Naive B cell (primary cell): ENCODE data around the gene OTUD5. TPM values are rescaled to one million over a fixed set of nuclear protein-coding genes. Genes with fewer than 3 reads are reported as not detected.

ENCODE experiments used
- ATAC-seq, 2 donors: fragments of 150-1000 bp; cut with Tn5 transposase; 2 replicates each; pipeline ENCODE4 v1.10.0; 2021; ENCODE audit warnings: low read depth in 2 of 2, mild to moderate bottlenecking in 2 of 2, moderate library complexity in 2 of 2
- DNase-seq: peaks from one replicate; pipeline ENCODE4 v3.0.0; 2022
- H3K27ac Mint-ChIP-seq, 6 donors: one replicate each; pipeline ENCODE4 v1.8.0; 2020 to 2022; ENCODE audit warnings: mild to moderate bottlenecking in 6 of 6, mixed read lengths in 6 of 6, moderate library complexity in 5 of 6, inconsistent platforms in 2 of 6
- H3K27me3 Mint-ChIP-seq, 3 donors: one replicate each; pipeline ENCODE4 v1.8.0; 2021 to 2022; ENCODE audit warnings: mixed read lengths in 3 of 3, mild to moderate bottlenecking in 1 of 3
- H3K36me3 Mint-ChIP-seq, 2 donors: one replicate each; pipeline ENCODE4 v1.8.0; 2020 to 2022; ENCODE audit warnings: mixed read lengths in 2 of 2, inconsistent platforms in 1 of 2, mild to moderate bottlenecking in 1 of 2
- H3K4me1 Mint-ChIP-seq, 3 donors: one replicate each; pipeline ENCODE4 v1.8.0; 2020 to 2022; ENCODE audit warnings: mixed read lengths in 3 of 3, inconsistent platforms in 1 of 3, mild to moderate bottlenecking in 1 of 3, moderate library complexity in 1 of 3
- H3K4me3 Mint-ChIP-seq, 8 donors: one replicate each; pipeline ENCODE4 v1.8.0; 2020 to 2022; ENCODE audit warnings: mild to moderate bottlenecking in 8 of 8, mixed read lengths in 8 of 8, moderate library complexity in 8 of 8, inconsistent platforms in 2 of 8
- H3K9me3 Mint-ChIP-seq, 7 donors: one replicate each; pipeline ENCODE4 v1.8.0; 2020 to 2022; ENCODE audit warnings: mixed read lengths in 7 of 7, mild to moderate bottlenecking in 5 of 7, inconsistent platforms in 2 of 7, moderate library complexity in 1 of 7
- polyA plus RNA-seq, 6 donors: library from polyadenylated mRNA; unstranded; fragments of 300-500 nt; fragmentation: Illumina TruSeq; gene quantifications; one replicate each; pipeline ENCODE4 v1.2.3, GENCODE V29; 2021; ENCODE audit warnings: low read depth in 6 of 6

The OTUD5 gene
- polyA plus RNA-seq, 6 donors from 2014 or later, result 27.6 to 53.2 (median 39.1) TPM

- no peaks in the 10 kb centered on the region for H3K36me3 Mint-ChIP-seq
- peak overlapping the region; percentile 78 to 95 (median 92) for H3K4me3 Mint-ChIP-seq
- ATAC-seq (peak; percentile 19 to 29), DNase-seq (no peak)
- H3K27ac Mint-ChIP-seq, result peak overlapping the region; percentile 95 to 99 (median 96)
- H3K4me1 Mint-ChIP-seq, result peaks cover 30 to 47% (median 32%) of the 10 kb centered on the region in 3 donors
- H3K9me3 Mint-ChIP-seq, result peaks cover 0 to 3% (median 0%) of the 10 kb centered on the region in 7 donors
- H3K27me3 Mint-ChIP-seq, result no peaks in the 10 kb centered on the region
These were observed 46.4 kb downstream of the OTUD5 start for GRCh38 chrX:48910926-48911411.

- H3K27me3 Mint-ChIP-seq, result no peaks in the 10 kb centered on the region
- H3K9me3 Mint-ChIP-seq, result peaks cover 0 to 3% (median 0%) of the 10 kb centered on the region in 7 donors
- ATAC-seq (no peak), DNase-seq (no peak)
- no peaks in the 10 kb centered on the region for H3K36me3 Mint-ChIP-seq
- H3K4me1 Mint-ChIP-seq, result peaks cover 27 to 38% (median 32%) of the 10 kb centered on the region in 3 donors
- H3K4me3 Mint-ChIP-seq, result peak overlapping the region in 4 of 8 donors; percentile 50 to 93 (median 91)
- peak overlapping the region in 1 of 6 donors; percentile 95 for H3K27ac Mint-ChIP-seq
These were observed 47.6 kb downstream of the OTUD5 start for GRCh38 chrX:48909703-48910294.

DNA sequence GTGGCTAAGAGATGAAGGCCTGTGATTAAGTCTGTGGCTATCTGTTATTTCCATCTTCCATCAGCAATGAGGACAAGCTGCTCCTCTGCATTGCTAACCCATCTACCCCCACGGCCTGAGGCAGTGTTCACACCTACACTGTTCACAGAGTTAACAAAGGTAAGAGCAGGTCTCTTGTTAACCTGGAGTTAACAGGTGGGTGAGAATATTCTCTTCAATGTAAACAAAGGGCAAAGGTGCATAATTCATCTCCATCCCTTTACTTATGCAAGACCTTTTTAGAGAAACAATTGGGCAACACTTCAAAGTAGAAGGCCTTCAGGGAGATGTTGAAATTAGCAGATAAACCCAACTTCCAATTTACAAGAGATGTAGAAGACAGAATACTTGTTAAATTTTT is 48.8 kb downstream of the OTUD5 start:
- peak overlapping the region in 1 of 8 donors; percentile 93 for H3K4me3 Mint-ChIP-seq
- peaks cover 0 to 3% (median 0%) of the 10 kb centered on the region in 7 donors for H3K9me3 Mint-ChIP-seq
- peak overlapping the region in 2 of 6 donors; percentile 21 to 59 for H3K27ac Mint-ChIP-seq

DNA sequence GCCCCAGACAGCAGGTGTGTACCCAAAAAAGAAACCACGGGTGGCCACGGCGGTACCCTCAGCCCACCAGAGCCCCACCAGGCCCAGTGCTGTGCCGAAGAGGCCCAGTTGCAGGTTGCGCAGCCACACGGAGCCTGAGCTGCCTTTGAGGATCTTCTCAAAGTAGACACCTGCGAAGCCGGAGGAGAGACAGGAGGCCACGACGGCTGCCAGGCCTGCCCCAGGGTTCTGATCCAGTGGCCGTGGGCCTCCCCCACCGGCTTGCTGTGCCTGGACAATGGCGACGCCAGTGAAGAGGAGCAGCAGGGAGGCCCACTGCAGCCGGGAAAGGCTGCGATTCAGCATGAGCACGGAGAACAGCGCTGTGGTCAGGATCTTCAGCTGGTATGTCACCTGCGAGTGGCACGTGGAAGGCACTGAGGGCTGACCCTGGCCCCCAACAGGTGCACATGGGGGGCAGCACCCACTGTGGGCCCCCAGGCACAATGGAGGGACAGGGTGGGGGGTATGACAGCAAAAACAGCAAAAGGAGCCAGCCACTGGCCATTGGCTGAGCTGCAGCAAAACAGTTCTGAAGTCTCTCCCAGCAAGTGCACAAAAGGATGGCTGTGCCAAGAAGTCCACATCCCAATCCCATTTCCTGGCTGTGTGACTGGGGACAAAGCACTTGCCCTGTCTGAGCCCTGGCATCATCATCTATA is 52.2 kb downstream of the OTUD5 start:
- DNase-seq (no peak), ATAC-seq (no peak)
- no peaks in the 10 kb centered on the region for H3K27me3 Mint-ChIP-seq
- H3K36me3 Mint-ChIP-seq, result peaks cover 0 to 7% of the 10 kb centered on the region in 2 donors
- peak overlapping the region in 1 of 8 donors; percentile 12 for H3K4me3 Mint-ChIP-seq
- no peaks in the 10 kb centered on the region for H3K9me3 Mint-ChIP-seq
- peak overlapping the region in 1 of 6 donors; percentile 59 for H3K27ac Mint-ChIP-seq
- H3K4me1 Mint-ChIP-seq, result peaks cover under 1 to 4% (median 4%) of the 10 kb centered on the region in 3 donors

More for the DNA sequence above, 48.8 kb downstream of the OTUD5 start:
- no peak for DNase-seq
- Mint-ChIP-seq H3K36me3 (no peaks in the 10 kb centered on the region), H3K27me3 (no peaks in the 10 kb centered on the region), H3K4me1 (peaks cover 19 to 27% (median 21%) of the 10 kb centered on the region in 3 donors)
- ATAC-seq, result no peak

DNA sequence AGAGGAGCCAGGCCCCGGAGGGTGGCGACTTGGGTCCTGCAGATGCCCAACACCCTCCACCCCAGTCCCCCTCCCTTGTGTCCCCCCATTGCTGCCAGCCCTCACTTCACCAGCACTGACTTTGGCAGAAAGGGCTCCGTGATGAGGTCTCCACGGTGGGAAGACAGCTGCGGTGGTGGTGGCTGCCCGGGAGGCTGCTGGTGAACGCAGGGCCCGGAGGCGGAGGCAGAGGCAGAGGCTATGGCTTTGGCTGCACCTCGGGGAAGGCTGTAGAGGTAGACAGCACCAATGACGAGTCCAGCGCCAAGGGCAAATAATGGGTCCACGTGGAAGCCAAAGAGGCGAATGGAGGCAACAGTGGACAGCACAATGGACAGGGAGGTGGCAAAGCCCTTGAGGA is 52.8 kb downstream of the OTUD5 start:
- ATAC-seq, result no peak
- peak overlapping the region in 1 of 8 donors; percentile 15 for H3K4me3 Mint-ChIP-seq

DNA sequence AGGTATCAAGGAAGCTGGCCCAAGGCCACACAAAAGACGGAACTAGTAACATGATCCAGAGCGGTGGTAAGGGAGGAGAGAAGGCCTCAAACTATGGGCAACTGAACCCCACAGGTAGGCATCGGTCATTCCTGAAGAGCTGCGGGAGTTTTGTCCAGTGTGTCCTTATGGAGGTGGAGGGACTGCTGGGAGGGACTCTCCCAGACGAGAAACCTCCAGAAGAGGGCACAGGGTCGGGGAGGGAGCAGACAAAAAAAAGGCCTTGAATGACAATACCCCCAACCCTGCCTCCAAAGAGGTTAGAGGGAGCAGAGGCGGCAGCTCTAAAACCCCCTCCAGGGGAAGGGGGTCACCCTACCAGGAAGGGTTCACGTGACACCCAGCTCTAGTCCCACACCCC is 53.2 kb downstream of the OTUD5 start:
- peaks cover 0 to 7% of the 10 kb centered on the region in 2 donors for H3K36me3 Mint-ChIP-seq

More for the DNA sequence above, 52.8 kb downstream of the OTUD5 start:
- Mint-ChIP-seq H3K4me1 (peaks cover 2 to 4% (median 4%) of the 10 kb centered on the region in 3 donors), H3K27ac (no peak overlapping the region), H3K36me3 (peaks cover 0 to 7% of the 10 kb centered on the region in 2 donors), H3K27me3 (no peaks in the 10 kb centered on the region), H3K9me3 (no peaks in the 10 kb centered on the region)
- DNase-seq, result no peak

DNA sequence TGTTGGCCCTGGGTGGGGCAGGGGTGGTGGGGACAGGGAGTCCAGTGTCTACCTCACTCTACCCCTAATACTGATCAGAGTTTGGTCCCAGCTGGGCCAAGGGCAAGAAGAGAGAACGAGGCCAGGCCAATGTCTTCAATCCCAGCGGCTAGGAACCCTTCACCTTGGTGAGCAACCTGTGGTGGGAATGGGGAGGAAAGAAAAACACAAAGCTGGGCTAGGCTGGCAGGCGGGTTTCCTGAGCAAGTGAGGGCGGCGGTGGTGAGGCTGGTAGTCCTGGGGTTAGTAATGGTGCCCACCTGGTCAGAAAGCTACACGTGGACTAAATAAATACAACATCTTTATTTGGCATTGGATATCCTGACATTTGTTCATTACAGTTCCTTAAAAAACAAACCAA is 54.1 kb downstream of the OTUD5 start:
- Mint-ChIP-seq H3K4me1 (peaks cover 4 to 6% (median 6%) of the 10 kb centered on the region in 3 donors), H3K27ac (peak overlapping the region in 2 of 6 donors; percentile 77 to 85), H3K4me3 (no peak overlapping the region), H3K27me3 (no peaks in the 10 kb centered on the region), H3K36me3 (peaks cover 0 to 7% of the 10 kb centered on the region in 2 donors), H3K9me3 (no peaks in the 10 kb centered on the region)
- DNase-seq, result no peak
- no peak for ATAC-seq

More for the DNA sequence above, 53.2 kb downstream of the OTUD5 start:
- H3K27ac Mint-ChIP-seq, result no peak overlapping the region
- no peaks in the 10 kb centered on the region for H3K27me3 Mint-ChIP-seq
- H3K4me3 Mint-ChIP-seq, result no peak overlapping the region
- peaks cover 2 to 4% (median 4%) of the 10 kb centered on the region in 3 donors for H3K4me1 Mint-ChIP-seq
- H3K9me3 Mint-ChIP-seq, result no peaks in the 10 kb centered on the region
- ATAC-seq (no peak), DNase-seq (no peak)

- Mint-ChIP-seq H3K27ac (peak overlapping the region in 2 of 6 donors; percentile 24 to 36), H3K4me1 (peaks cover 5 to 10% (median 9%) of the 10 kb centered on the region in 3 donors), H3K36me3 (peaks cover 0 to 7% of the 10 kb centered on the region in 2 donors), H3K9me3 (no peaks in the 10 kb centered on the region), H3K27me3 (no peaks in the 10 kb centered on the region), H3K4me3 (no peak overlapping the region)
- no peak for DNase-seq
- ATAC-seq, result no peak
These were observed 54.6 kb downstream of the OTUD5 start for GRCh38 chrX:48902776-48903175.

- peaks cover 9 to 11% (median 10%) of the 10 kb centered on the region in 3 donors for H3K4me1 Mint-ChIP-seq
- peaks cover 0 to 7% of the 10 kb centered on the region in 2 donors for H3K36me3 Mint-ChIP-seq
- no peak overlapping the region for H3K4me3 Mint-ChIP-seq
- DNase-seq (no peak), ATAC-seq (no peak)
- H3K9me3 Mint-ChIP-seq, result no peaks in the 10 kb centered on the region
- H3K27me3 Mint-ChIP-seq, result no peaks in the 10 kb centered on the region
- H3K27ac Mint-ChIP-seq, result no peak overlapping the region
These were observed 55.3 kb downstream of the OTUD5 start for GRCh38 chrX:48902135-48902534.

DNA sequence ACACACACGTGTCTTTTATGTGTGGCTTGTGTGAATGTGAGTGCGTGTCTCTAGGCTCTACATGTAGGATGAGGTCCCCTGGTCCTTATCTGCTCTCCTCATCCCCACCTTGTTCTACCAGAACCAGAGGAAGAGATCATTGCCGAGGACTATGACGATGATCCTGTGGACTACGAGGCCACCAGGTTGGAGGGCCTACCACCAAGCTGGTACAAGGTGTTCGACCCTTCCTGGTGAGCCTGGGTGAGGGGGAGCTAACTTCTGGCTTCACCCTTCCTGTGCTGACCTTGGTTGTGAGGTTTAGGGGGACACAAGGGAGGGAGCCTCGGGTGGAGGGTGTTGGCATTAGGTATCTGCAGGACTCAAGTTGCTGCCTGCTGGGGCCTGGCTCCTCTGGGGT is 56.3 kb downstream of the OTUD5 start:
- no peak for DNase-seq
- Mint-ChIP-seq H3K27ac (peak overlapping the region in 1 of 6 donors; percentile 49), H3K36me3 (peaks cover 0 to 7% of the 10 kb centered on the region in 2 donors), H3K4me1 (peaks cover 10 to 21% (median 14%) of the 10 kb centered on the region in 3 donors), H3K4me3 (no peak overlapping the region), H3K9me3 (no peaks in the 10 kb centered on the region), H3K27me3 (no peaks in the 10 kb centered on the region)
- no peak for ATAC-seq

DNA sequence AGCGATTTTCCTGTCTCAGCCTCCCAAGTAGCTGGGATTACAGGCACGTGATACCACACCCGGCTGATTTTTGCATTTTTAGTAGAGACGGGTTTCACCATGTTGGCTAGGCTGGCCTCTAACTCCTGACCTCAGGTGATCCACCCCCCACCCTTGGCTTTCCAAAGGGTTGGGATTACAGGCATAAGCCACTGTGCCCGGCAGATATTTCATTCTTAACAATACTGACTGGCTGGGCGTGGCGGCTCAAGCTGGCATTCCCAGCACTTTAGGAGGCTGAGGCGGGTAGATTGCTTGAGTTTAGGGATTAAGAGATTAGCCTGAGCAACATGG is 58.4 kb downstream of the OTUD5 start:
- DNase-seq, result no peak
- H3K27ac Mint-ChIP-seq, result peak overlapping the region in 2 of 6 donors; percentile 33 to 42
- no peaks in the 10 kb centered on the region for H3K9me3 Mint-ChIP-seq

DNA sequence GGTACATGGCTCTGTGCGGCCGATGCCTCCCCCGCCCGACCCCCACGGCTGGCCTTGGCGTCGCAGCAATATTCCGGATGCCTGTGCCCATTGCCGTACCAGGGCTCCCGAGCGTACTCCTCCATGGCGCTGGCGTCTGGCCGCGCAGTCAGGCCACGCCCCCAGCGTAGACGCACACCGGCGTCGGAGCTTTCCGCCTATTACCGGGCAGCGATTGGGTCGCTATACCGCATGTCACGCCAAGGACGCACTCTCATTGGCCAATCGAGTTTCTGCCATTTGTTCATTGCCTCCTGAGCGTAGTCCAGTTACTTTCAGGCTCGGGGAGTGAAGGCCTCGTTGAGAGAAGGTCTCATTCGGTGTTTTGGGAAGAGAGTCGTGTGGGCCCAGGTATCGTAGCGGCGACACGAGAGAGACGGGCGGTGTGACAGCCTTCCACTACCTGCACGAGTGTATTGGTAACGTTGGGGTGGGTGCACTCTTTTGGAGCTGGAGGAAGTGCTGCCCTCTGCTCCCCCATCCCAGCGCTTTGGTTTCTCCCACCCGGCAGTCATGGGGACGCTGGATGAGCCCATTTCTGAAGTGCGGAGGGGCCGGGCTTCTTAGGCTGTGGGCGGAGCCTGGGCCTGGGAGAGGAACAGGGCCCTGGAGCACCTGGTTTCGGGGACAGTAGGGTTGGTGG is 59.6 kb downstream of the OTUD5 start, which contains the start of the genes PQBP1 and TIMM17B:
PQBP1 (plus strand) TSS at position 306 of the 682 bp plus-strand sequence. CDS start 580 bp downstream, outside the sequence.
TIMM17B (minus strand) TSS at position 144 of the 682 bp plus-strand sequence; CDS start at position 125, 19 bp downstream.
- Mint-ChIP-seq H3K4me3 (peak within 1 kb of the TSS; percentile 78 to 94 (median 92)), H3K4me1 (peaks cover 10 to 28% (median 17%) of the 10 kb centered on the region in 3 donors), H3K27ac (peak within 1 kb of the TSS; percentile 93 to 99 (median 96)), H3K27me3 (no peaks in the 10 kb centered on the region), H3K9me3 (no peaks in the 10 kb centered on the region), H3K36me3 (peaks cover 0 to 7% of the 10 kb centered on the region in 2 donors)
- DNase-seq, result peak; percentile 89
- peak; percentile 83 to 87 for ATAC-seq

More for the DNA sequence above, 58.4 kb downstream of the OTUD5 start:
- peak overlapping the region in 4 of 8 donors; percentile 9 to 93 (median 32) for H3K4me3 Mint-ChIP-seq
- H3K4me1 Mint-ChIP-seq, result peaks cover 10 to 28% (median 17%) of the 10 kb centered on the region in 3 donors
- H3K27me3 Mint-ChIP-seq, result no peaks in the 10 kb centered on the region
- ATAC-seq, result no peak
- peaks cover 0 to 7% of the 10 kb centered on the region in 2 donors for H3K36me3 Mint-ChIP-seq

DNA sequence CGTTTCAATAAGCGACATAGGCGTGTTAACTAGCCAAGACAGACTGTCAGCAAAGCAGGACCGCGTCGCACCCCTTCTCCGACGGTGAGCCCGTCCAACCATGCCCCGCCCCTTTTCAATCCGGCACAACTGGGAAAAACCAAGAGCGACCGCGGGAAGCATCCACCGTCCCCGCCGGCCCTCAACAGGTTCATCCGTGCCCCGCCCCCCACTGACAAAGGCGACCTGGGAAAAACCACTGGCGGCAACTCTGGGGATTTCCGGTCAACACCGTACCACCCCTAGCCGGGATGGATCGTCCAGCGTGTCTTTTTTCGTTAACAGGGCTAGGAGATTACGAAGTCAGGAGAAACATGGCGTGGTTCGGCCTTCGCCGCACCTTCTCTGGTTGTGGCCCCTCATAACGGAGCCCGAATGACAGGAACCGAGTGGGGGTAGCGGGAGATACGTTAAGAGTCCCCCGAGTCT is 60.2 kb downstream of the OTUD5 start:
- peaks cover 0 to 4% of the 10 kb centered on the region in 2 donors for H3K36me3 Mint-ChIP-seq
- peak; percentile 33 for DNase-seq
- no peaks in the 10 kb centered on the region for H3K27me3 Mint-ChIP-seq
- H3K4me3 Mint-ChIP-seq, result peak overlapping the region; percentile 78 to 94 (median 92)
- H3K4me1 Mint-ChIP-seq, result peaks cover 10 to 31% (median 15%) of the 10 kb centered on the region in 3 donors
- no peaks in the 10 kb centered on the region for H3K9me3 Mint-ChIP-seq
- peak; percentile 7 to 16 for ATAC-seq
- H3K27ac Mint-ChIP-seq, result peak overlapping the region; percentile 84 to 99 (median 96)
